ENCODE measurements around the gene PRC1.
"Not testable (repeated sequence)": the region's sequence is repeated elsewhere in the genome, so short reads cannot be mapped to it uniquely, and the experiment has no call there.

Gene PRC1

GRCh38 chr15:91022075-91022831 lies 27.9 kb upstream of the PRC1 start, which contains the start of gene VPS33B:
Gene VPS33B (minus strand): TSS chr15:91022594. CDS start chr15:91022249, 345 bp downstream.
- FAIRE-seq = peak; percentile 77
- TF ChIP-seq POLR2AphosphoS5 (IDR thresholded peaks at IDR 0.05; ENCODE audit: low read depth, low read length) = peak; percentile 62; the same call in 1 of the 2 replicates
- peak; percentile 84 for TF ChIP-seq POLR2A (IDR thresholded peaks at IDR 0.05; ENCODE audit: low read depth, low read length)
- peak; percentile 66; the same call in 1 of the 2 replicates for TF ChIP-seq TAF1 (IDR thresholded peaks at IDR 0.05; ENCODE audit: borderline replicate concordance, low read depth, low read length)

DNA sequence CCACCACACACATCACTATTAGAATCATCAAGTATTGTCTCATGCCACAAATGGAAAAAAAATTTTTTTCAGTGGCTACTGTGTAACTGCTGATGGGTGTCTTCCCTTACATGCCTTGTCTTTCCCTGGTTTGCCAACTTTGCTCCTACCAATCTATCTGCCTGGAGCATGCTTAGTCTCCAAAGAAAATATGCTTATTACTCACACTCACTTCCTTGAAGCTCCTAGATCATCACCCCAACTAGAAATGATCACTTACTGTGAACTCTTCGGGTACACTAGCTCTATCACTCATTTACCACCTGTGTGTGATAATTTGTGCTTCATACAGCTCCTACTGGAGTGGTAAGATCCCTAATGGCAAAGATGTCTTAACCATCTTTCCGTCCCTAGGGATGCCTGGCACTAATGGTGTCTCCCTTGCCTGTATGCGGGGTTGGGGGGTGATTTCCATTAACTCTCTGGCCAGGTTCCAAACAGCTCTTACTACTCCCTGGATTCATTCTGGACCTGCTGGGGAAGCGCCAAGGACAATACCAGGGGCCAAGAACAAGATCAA lies 27.3 kb upstream of the PRC1 start:
- DNase-seq (ENCODE audit: insufficient read length) = no peak
- TF ChIP-seq TAF1 (IDR thresholded peaks at IDR 0.05; ENCODE audit: borderline replicate concordance, low read depth, low read length) (no peak), POLR2A (IDR thresholded peaks at IDR 0.05; ENCODE audit: low read depth, low read length) (no peak)
- no peak for FAIRE-seq

More at GRCh38 chr15:91022075-91022831, 27.9 kb upstream of the PRC1 start, which contains the start of gene VPS33B:
- peak; percentile 53 for DNase-seq (ENCODE audit: insufficient read length)

DNA sequence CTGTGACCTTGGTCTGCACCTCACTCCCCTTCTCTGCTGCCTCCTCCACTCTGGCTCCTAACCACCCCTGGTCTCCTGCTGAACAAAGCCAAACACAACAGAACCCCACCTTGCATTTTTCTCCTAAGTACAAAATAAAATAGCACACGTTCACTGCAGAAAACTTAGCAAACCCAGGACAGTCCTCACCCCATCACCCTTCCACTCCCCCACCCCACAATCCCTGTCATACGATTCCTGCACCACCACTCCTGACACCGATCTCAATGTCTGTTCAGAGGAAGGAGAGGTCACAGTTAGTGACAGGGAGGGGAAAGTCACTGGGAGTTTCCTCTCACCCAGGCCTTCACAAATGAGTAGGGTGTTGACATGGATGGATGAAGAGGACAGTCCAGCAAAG lies 23.8 kb upstream of the PRC1 start:
- TF ChIP-seq TAF1 (IDR thresholded peaks at IDR 0.05; ENCODE audit: borderline replicate concordance, low read depth, low read length) (no peak), POLR2AphosphoS5 (IDR thresholded peaks at IDR 0.05; ENCODE audit: low read depth, low read length) (no peak), POLR2A (IDR thresholded peaks at IDR 0.05; ENCODE audit: low read depth, low read length) (no peak)
- DNase-seq (ENCODE audit: insufficient read length) = no peak
- no peak for FAIRE-seq

GRCh38 chr15:91017716-91018115 lies 23.4 kb upstream of the PRC1 start:
- TF ChIP-seq POLR2AphosphoS5 (IDR thresholded peaks at IDR 0.05; ENCODE audit: low read depth, low read length) (no peak), TAF1 (IDR thresholded peaks at IDR 0.05; ENCODE audit: borderline replicate concordance, low read depth, low read length) (no peak), POLR2A (IDR thresholded peaks at IDR 0.05; ENCODE audit: low read depth, low read length) (no peak)
- no peak for FAIRE-seq

GRCh38 chr15:91013701-91014100 lies 19.4 kb upstream of the PRC1 start:
- DNase-seq (ENCODE audit: insufficient read length); FAIRE-seq: not testable (repeated sequence)

More at GRCh38 chr15:91017716-91018115, 23.4 kb upstream of the PRC1 start:
- no peak for DNase-seq (ENCODE audit: insufficient read length)

DNA sequence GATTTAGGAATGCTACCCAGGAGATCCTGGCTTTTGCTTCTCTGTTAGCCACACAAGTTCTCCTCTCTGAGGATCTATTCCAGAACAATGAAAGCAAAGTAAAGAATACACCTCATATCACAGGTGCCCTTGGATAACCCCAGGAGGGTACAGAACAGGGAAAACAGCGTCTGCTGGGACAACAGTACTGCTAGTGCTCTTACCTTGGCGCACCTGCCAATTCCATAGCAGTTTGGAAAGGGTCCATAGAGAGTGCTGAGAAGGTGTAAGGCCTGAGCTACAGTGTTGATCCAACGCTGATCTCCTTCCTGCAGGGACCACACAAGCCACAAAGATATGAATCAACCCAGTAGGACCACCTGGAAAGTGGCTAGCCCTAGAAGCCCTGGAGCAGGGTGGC lies 12.9 kb upstream of the PRC1 start:
- no peak for FAIRE-seq
- TF ChIP-seq POLR2AphosphoS5 (IDR thresholded peaks at IDR 0.05; ENCODE audit: low read depth, low read length) = no peak
- DNase-seq (ENCODE audit: insufficient read length) = no peak

DNA sequence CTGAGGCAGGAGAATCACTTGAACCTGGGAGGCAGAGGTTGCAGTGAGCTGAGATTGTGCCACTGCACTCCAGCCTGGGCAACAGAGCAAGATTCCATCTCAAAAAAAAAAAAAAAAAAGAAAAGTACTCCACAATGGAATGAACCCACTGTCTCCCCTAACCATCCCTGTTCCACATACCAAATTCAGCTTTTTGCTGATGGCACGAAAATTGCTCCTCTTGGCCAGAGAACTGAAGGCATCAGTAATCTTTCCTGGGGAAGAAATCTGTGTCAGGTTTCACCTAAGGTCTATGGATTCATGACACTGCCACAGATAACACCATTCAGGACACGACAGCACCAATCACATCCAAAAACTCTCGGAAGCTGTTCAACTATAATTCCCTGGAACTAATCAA lies 6.9 kb upstream of the PRC1 start:
- FAIRE-seq = no peak
- TF ChIP-seq POLR2A (IDR thresholded peaks at IDR 0.05; ENCODE audit: low read depth, low read length) = no peak
- no peak for DNase-seq (ENCODE audit: insufficient read length)

- no peak for FAIRE-seq
These were observed 4.4 kb upstream of the PRC1 start for GRCh38 chr15:90998737-90999136.

DNA sequence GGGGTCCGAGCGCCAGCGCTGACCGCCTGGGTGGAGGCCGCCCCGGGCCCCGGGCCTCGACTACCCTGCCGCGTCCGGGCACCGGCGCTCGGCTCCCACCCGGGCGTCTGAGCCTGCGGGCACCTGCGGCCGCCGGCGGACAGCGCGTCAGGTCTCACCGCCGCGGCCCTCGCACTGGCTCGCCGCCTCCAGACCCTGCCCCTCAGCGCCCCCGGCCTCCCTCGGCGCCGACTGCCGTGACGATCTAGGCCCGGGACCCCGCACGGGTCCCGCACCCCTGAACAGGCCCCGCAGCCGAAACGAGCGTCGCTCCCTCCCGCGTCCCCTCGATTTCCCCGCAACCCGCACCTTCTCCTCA lies 297 bp downstream of the PRC1 start:
- FAIRE-seq = no peak
- DNase-seq (ENCODE audit: insufficient read length) = peak; percentile 31
- TF ChIP-seq POLR2A (IDR thresholded peaks at IDR 0.05; ENCODE audit: low read depth, low read length) (no peak), POLR2AphosphoS5 (IDR thresholded peaks at IDR 0.05; ENCODE audit: low read depth, low read length) (no peak), TAF1 (IDR thresholded peaks at IDR 0.05; ENCODE audit: borderline replicate concordance, low read depth, low read length) (no peak; the same call in 1 of the 2 replicates)

More at GRCh38 chr15:90998737-90999136, 4.4 kb upstream of the PRC1 start:
- TF ChIP-seq POLR2A (IDR thresholded peaks at IDR 0.05; ENCODE audit: low read depth, low read length) (no peak), POLR2AphosphoS5 (IDR thresholded peaks at IDR 0.05; ENCODE audit: low read depth, low read length) (no peak)
- DNase-seq (ENCODE audit: insufficient read length) = no peak

DNA sequence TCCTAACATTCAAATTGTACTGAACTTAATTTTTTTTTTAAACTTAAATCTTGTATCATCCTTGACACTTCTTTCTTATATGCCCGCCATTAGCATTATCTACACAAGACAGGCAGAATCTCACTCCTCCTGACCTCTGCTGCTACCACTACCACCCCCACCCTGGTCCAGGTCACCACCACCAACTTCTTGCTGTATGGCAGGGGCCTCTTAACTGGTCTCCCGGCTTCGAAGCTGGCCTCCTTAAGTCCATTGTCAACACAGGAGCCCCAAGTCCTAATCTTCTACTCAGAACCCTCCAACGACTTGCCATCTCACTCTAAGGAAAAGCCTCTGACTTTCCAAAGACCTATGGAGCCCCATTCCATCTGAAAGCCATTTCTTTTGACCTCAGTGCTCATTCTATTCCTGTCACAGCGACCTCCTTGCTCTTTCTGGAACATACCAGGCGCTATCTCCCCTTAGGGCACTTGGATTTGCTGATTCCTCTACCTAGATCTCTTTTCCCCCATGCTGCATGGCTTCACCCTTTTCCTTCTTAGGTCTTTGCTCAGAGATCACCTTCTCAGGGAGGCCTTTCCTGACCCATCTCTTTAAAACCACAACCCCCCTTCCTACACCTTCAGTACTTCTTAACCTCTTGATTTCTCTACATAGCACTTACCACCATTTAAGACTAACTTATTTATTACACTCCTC lies 2.6 kb downstream of the PRC1 start:
- FAIRE-seq (no peak), DNase-seq (ENCODE audit: insufficient read length) (no peak)
- no peak for TF ChIP-seq POLR2A (IDR thresholded peaks at IDR 0.05; ENCODE audit: low read depth, low read length)
- no peak for TF ChIP-seq TAF1 (IDR thresholded peaks at IDR 0.05; ENCODE audit: borderline replicate concordance, low read depth, low read length)
- no peak for TF ChIP-seq POLR2AphosphoS5 (IDR thresholded peaks at IDR 0.05; ENCODE audit: low read depth, low read length)

DNA sequence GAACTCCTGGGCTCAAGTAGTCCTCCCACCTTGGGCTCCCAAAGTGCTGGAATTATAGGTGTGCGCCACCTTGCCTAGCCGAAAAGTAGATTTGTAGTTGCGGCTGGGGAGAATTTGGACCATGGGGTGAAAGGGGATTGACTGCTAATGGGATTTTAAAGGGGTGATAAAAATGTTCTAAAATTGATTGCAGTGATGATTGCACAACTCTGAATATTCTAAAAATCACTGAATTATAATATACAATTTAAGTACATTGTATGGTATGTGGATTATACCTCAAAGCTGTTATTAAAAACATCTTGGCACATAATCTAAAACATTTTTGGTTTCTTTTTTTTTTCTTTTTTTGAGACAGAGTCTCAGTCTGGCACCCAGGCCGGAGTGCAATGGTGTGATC lies 3.9 kb downstream of the PRC1 start:
- FAIRE-seq (no peak), DNase-seq (ENCODE audit: insufficient read length) (no peak)
- TF ChIP-seq TAF1 (IDR thresholded peaks at IDR 0.05; ENCODE audit: borderline replicate concordance, low read depth, low read length) = no peak
- no peak for TF ChIP-seq POLR2AphosphoS5 (IDR thresholded peaks at IDR 0.05; ENCODE audit: low read depth, low read length)
- TF ChIP-seq POLR2A (IDR thresholded peaks at IDR 0.05; ENCODE audit: low read depth, low read length) = no peak

- FAIRE-seq (no peak), DNase-seq (ENCODE audit: insufficient read length) (no peak)
- TF ChIP-seq POLR2AphosphoS5 (IDR thresholded peaks at IDR 0.05; ENCODE audit: low read depth, low read length) (no peak), TAF1 (IDR thresholded peaks at IDR 0.05; ENCODE audit: borderline replicate concordance, low read depth, low read length) (no peak), POLR2A (IDR thresholded peaks at IDR 0.05; ENCODE audit: low read depth, low read length) (no peak)
These were observed 5.1 kb downstream of the PRC1 start for GRCh38 chr15:90989040-90989768.
